Fibroblast of villous mesenchyme (primary cell): ENCODE measurements around the gene REG3G. TPM values are rescaled to one million over a fixed set of nuclear protein-coding genes. Genes with fewer than 3 reads are reported as not detected.

Source experiments
- DNase-seq: peaks from one replicate; pipeline ENCODE4 v3.0.0-alpha.2; 2010; ENCODE audit warnings: low read depth
- H3K4me3 ChIP-seq: 2 replicates; pipeline ENCODE4 v1.5.1; 2011; ENCODE audit warnings: low read depth, mild to moderate bottlenecking, low read length
- CTCF ChIP-seq: IDR thresholded peaks from 2 replicates; pipeline ENCODE4 v1.5.1; 2012; ENCODE audit warnings: low read depth, mild to moderate bottlenecking, low read length; ENCODE audit not compliant: insufficient read depth
- total RNA-seq: library from RNA; depleted of rRNA; stranded (reverse); fragments of >200 nt; gene quantifications from 2 replicates; pipeline ENCODE4 v1.2.3, GENCODE V29; 2012

REG3G gene
- total RNA-seq, 1 donor, result not detected

GRCh38 chr2:79065201-79065600 lies 39.7 kb downstream of the REG3G start:
- no peak overlapping the region for H3K4me3 ChIP-seq
- DNase-seq, result no peak
- no peak for TF ChIP-seq CTCF

- no peak overlapping the region for H3K4me3 ChIP-seq
- TF ChIP-seq CTCF, result no peak
- no peak for DNase-seq
Observed at GRCh38 chr2:79071078-79071477, 45.6 kb downstream of the REG3G start.

Other genes with a start within 250 kb of the REG3G start
- gene REG1B, start 62.3 kb downstream of the REG3G start, total RNA-seq, result not detected in 2 replicates
- not detected in 2 replicates for gene REG1A, start 94.8 kb downstream of the REG3G start, total RNA-seq
- not detected in 2 replicates for gene REG3A, start 134.1 kb downstream of the REG3G start, total RNA-seq